ENCODE results near the gene TNFAIP1. TPM values are rescaled to one million over a fixed set of nuclear protein-coding genes. Genes with fewer than 3 reads are reported as not detected.
"Not testable (repeated sequence)": the region's sequence is repeated elsewhere in the genome, so short reads cannot be mapped to it uniquely, and the experiment has no call there.

The TNFAIP1 gene, protein sequence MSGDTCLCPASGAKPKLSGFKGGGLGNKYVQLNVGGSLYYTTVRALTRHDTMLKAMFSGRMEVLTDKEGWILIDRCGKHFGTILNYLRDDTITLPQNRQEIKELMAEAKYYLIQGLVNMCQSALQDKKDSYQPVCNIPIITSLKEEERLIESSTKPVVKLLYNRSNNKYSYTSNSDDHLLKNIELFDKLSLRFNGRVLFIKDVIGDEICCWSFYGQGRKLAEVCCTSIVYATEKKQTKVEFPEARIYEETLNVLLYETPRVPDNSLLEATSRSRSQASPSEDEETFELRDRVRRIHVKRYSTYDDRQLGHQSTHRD
- polyA plus RNA-seq (2011; rRNA removed) = 51.2 and 64.7 TPM in 2 replicates
- polyA minus RNA-seq (2011; rRNA and poly(A)+ RNA removed) = 64.2 and 108 TPM in 2 replicates

DNA sequence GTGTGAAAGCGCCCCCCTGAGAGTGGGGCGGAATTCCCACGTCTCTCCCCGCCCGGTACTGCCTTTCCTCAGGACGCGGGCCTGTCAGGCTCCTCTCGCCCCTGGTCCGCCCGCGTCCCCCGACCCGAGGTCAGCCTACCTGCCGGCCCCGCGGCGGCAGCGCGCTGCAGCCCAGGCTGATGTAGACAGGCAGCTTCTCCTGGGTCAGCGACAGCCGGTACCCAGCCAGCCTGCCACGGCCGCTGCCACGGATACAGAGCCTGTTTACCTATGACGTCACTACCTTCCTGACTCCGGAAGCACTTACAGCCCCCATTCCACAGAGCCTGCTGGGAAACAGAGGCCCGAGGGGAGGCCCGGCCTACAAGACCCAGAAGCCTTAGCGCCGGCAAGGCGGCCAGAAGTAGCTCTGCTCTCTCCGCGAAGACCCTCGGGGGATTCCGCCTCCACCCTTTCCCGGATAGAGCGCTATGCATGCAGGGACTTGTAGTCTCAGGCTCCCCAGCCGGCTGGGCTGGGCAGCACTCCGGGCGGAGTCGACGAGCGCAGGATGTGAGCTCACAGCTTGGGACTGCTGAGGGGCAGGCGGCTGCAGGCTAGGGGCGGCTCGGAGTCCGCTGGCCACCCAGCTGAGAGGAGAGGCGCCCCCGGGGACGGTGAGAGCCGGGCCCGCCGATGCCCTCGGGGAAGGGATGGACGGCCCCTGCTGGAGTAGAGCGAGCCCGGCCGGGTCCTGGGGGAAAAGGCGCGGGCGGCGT, at the start of gene TNFAIP1, which contains the start of gene IFT20:
Gene TNFAIP1 (plus strand): TSS at position 561 of the 758 bp plus-strand sequence. CDS start 3,761 bp downstream, outside the sequence.
Gene IFT20 (minus strand): TSS at position 272 of the 758 bp plus-strand sequence. CDS start 3,487 bp downstream, outside the sequence.
- TF ChIP-seq, protein P1, sequence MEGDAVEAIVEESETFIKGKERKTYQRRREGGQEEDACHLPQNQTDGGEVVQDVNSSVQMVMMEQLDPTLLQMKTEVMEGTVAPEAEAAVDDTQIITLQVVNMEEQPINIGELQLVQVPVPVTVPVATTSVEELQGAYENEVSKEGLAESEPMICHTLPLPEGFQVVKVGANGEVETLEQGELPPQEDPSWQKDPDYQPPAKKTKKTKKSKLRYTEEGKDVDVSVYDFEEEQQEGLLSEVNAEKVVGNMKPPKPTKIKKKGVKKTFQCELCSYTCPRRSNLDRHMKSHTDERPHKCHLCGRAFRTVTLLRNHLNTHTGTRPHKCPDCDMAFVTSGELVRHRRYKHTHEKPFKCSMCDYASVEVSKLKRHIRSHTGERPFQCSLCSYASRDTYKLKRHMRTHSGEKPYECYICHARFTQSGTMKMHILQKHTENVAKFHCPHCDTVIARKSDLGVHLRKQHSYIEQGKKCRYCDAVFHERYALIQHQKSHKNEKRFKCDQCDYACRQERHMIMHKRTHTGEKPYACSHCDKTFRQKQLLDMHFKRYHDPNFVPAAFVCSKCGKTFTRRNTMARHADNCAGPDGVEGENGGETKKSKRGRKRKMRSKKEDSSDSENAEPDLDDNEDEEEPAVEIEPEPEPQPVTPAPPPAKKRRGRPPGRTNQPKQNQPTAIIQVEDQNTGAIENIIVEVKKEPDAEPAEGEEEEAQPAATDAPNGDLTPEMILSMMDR (IDR thresholded peaks at IDR 0.05; ENCODE audit: low read depth, low read length) = no peak
- ChIA-PET POLR2A (interaction anchor here (0.6 to 2.6 kb wide), 12 partner anchors 8 to 294 kb away, joined by 3 to 36 read pairs (median 4); partner anchors contain the start of genes POLDIP2, SARM1, TMEM97 and VTN), CTCF (interaction anchor here (0.7 to 1.2 kb wide), 3 partner anchors 84 to 442 kb away, joined by 3 to 7 read pairs (median 4); partner anchors contain the start of gene LYRM9)
- Histone ChIP-seq H3K9me3 (ENCODE audit: control insufficient read depth, insufficient read depth, low read length) (no peaks in the 10 kb centered on the region; the same call in 1 of the 2 replicates), H3K4me3 (ENCODE audit: low read depth, low read length) (peak within 1 kb of the TSS; percentile 97), H3K27ac (ENCODE audit: low read depth, low read length) (peak within 1 kb of the TSS; percentile 99), H3K27me3 (ENCODE audit: control insufficient read depth, insufficient read depth, low read length) (no peaks in the 10 kb centered on the region)
- peak; percentile 100 for DNase-seq (ENCODE audit: low read depth, low spot score)

DNA sequence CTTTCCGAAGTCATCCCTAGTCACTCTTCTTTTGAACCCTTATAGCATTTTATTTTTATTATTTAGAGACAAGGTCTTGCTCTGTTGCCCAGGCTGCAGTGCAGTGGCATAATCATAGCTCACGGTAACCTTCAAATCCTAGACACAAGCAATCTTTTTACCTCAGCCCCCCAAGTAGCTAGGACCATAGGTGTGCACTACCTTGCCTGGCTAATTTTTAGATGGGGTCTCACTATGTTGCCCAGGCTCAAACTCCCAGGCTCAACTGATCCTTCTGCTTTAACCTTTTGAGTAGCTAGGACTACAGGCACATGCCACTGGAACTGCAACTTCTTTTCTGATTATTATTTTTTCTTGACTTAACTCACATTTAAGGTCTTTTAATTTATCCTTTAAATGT, 49.6 kb upstream of the TNFAIP1 start:
- no peaks in the 10 kb centered on the region for H3K27me3 ChIP-seq (ENCODE audit: control insufficient read depth, insufficient read depth, low read length)
- CTCF ChIA-PET = no interaction called here
- no peaks in the 10 kb centered on the region for H3K9me3 ChIP-seq (ENCODE audit: control insufficient read depth, insufficient read depth, low read length)
- H3K4me3 ChIP-seq (ENCODE audit: low read depth, low read length) = no peak overlapping the region
- DNase-seq (ENCODE audit: low read depth, low spot score) = no peak
- H3K27ac ChIP-seq (ENCODE audit: low read depth, low read length) = no peak overlapping the region
- POLR2A ChIA-PET = no interaction called here
- TF ChIP-seq, protein P1 (IDR thresholded peaks at IDR 0.05; ENCODE audit: low read depth, low read length) = no peak

DNA sequence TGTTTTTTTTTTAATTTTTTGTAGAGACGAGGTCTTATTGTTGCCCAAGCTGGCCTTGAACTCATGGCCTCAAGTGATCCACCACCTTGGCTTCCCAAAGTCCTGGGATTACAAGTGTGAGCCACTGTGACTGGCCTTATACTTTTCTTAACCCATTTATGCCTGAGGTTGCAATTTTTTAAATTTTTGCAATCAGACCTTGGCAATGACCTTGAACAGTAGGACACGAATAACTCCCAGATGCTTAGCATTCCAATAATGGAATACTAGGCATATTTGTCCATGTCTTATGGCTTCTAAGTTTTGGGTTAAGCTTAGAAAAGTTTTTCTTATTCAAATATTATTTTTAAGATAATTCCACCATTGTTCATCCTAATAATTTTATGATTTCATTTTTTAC, 44.9 kb upstream of the TNFAIP1 start:
- Histone ChIP-seq H3K27ac (ENCODE audit: low read depth, low read length) (no peak overlapping the region), H3K27me3 (ENCODE audit: control insufficient read depth, insufficient read depth, low read length) (peaks cover 7% of the 10 kb centered on the region), H3K9me3 (ENCODE audit: control insufficient read depth, insufficient read depth, low read length) (no peaks in the 10 kb centered on the region), H3K4me3 (ENCODE audit: low read depth, low read length) (no peak overlapping the region)
- DNase-seq (ENCODE audit: low read depth, low spot score) = no peak
- TF ChIP-seq, protein P1 (IDR thresholded peaks at IDR 0.05; ENCODE audit: low read depth, low read length) = no peak
- POLR2A ChIA-PET = no interaction called here
- CTCF ChIA-PET = interaction anchor here (0.8 kb wide), 1 partner anchor 39 kb away, joined by 3 read pairs; no protein-coding TSS in a partner anchor

DNA sequence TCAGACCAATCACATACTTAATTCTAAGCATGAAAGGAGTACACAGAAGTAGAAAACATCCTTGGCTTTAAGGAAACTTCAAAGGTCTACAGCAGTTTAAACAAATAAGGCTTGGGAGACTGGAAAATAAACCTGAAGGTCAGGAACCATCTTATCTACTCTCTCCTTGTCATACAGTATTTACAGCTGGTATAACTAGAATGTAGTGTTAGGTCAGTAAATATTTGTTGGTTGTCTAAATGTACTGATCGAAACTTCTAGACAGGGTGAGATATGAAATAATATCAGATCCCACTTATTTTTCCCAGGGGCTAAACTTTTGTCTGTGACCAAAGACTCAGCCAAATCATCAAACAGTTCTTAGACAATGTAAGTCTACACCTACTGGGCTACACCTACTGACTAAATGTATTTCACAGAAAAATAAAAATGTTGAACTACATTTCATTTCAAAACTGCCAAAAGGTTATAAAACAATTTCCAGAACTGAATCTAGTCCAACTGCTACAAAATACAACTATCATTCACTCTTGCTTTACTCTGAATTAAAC, 43.7 kb upstream of the TNFAIP1 start:
- POLR2A ChIA-PET = no interaction called here
- DNase-seq (ENCODE audit: low read depth, low spot score) = no peak

DNA sequence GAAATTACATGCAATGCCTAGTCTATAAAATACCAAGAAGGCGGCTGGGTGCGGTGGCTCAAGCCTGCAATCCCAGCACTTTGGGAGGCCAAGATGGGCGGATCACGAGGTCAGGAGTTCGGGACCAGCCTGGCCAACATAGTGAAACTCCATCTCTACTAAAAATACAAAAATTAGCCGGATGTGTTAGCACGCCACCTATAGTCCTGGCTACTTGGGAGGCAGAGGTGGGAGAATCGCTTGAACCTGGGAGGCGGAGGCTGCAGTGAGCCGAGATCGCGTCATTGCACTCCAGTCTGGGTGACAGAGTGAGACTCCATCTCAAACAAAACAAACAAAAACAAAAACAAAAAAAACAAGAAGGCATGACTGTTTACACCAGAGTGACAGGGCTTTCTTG, 42.7 kb upstream of the TNFAIP1 start:
- H3K9me3 ChIP-seq (ENCODE audit: control insufficient read depth, insufficient read depth, low read length); H3K4me3 ChIP-seq (ENCODE audit: low read depth, low read length); H3K27ac ChIP-seq (ENCODE audit: low read depth, low read length); POLR2A ChIA-PET; H3K27me3 ChIP-seq (ENCODE audit: control insufficient read depth, insufficient read depth, low read length); DNase-seq (ENCODE audit: low read depth, low spot score): not testable (repeated sequence)
- CTCF ChIA-PET = interaction anchor here (1.0 kb wide), 1 partner anchor 41 kb away, joined by 3 read pairs; no protein-coding TSS in a partner anchor

More for the DNA sequence above, 43.7 kb upstream of the TNFAIP1 start:
- Histone ChIP-seq H3K9me3 (ENCODE audit: control insufficient read depth, insufficient read depth, low read length) (no peaks in the 10 kb centered on the region), H3K27me3 (ENCODE audit: control insufficient read depth, insufficient read depth, low read length) (peaks cover 7% of the 10 kb centered on the region), H3K4me3 (ENCODE audit: low read depth, low read length) (no peak overlapping the region), H3K27ac (ENCODE audit: low read depth, low read length) (no peak overlapping the region)
- TF ChIP-seq, protein P1 (IDR thresholded peaks at IDR 0.05; ENCODE audit: low read depth, low read length) = no peak
- CTCF ChIA-PET = no interaction called here

All from AG04450 (cell line).